ENCODE data around the gene DLG5.
"Not testable (repeated sequence)": the region's sequence is repeated elsewhere in the genome, so short reads cannot be mapped to it uniquely, and the experiment has no call there.

DLG5 gene

GRCh38 chr10:77794256-77795142 is 132.1 kb downstream of the DLG5 start:
- no peak for DNase-seq (ENCODE audit: low spot score)

- no peak for DNase-seq (ENCODE audit: low spot score)
These were observed 132.7 kb downstream of the DLG5 start for GRCh38 chr10:77793831-77794230.

- DNase-seq (ENCODE audit: low spot score) = no peak
These were observed 134.4 kb downstream of the DLG5 start for GRCh38 chr10:77792155-77792554.

GRCh38 chr10:77791506-77791905 is 135.0 kb downstream of the DLG5 start:
- no peak for DNase-seq (ENCODE audit: low spot score)

GRCh38 chr10:77789861-77790260 is 136.7 kb downstream of the DLG5 start:
- DNase-seq (ENCODE audit: low spot score) = no peak

GRCh38 chr10:77789016-77789415 is 137.5 kb downstream of the DLG5 start:
- no peak for DNase-seq (ENCODE audit: low spot score)

GRCh38 chr10:77788496-77789010 is 138.0 kb downstream of the DLG5 start:
- DNase-seq (ENCODE audit: low spot score) = no peak

GRCh38 chr10:77787440-77787839 is 139.1 kb downstream of the DLG5 start:
- DNase-seq (ENCODE audit: low spot score) = no peak

- no peak for DNase-seq (ENCODE audit: low spot score)
These were observed 141.7 kb downstream of the DLG5 start for GRCh38 chr10:77784856-77785255.

- DNase-seq (ENCODE audit: low spot score) = no peak
These were observed 144.1 kb downstream of the DLG5 start for GRCh38 chr10:77782328-77783061.

- DNase-seq (ENCODE audit: low spot score) = no peak
These were observed 144.9 kb downstream of the DLG5 start for GRCh38 chr10:77781451-77782327.

GRCh38 chr10:77780180-77780579 is 146.4 kb downstream of the DLG5 start:
- DNase-seq (ENCODE audit: low spot score) = no peak

- DNase-seq (ENCODE audit: low spot score) = no peak
These were observed 150.1 kb downstream of the DLG5 start for GRCh38 chr10:77776487-77776886.

GRCh38 chr10:77774940-77775391 is 151.6 kb downstream of the DLG5 start:
- no peak for DNase-seq (ENCODE audit: low spot score)

GRCh38 chr10:77773631-77774426 is 152.7 kb downstream of the DLG5 start:
- DNase-seq (ENCODE audit: low spot score) = no peak

- DNase-seq (ENCODE audit: low spot score) = not testable (repeated sequence)
These were observed 153.5 kb downstream of the DLG5 start for GRCh38 chr10:77772852-77773600.

GRCh38 chr10:77771851-77772250 is 154.7 kb downstream of the DLG5 start:
- no peak for DNase-seq (ENCODE audit: low spot score)

GRCh38 chr10:77771450-77771849 is 155.1 kb downstream of the DLG5 start:
- DNase-seq (ENCODE audit: low spot score) = no peak

GRCh38 chr10:77770868-77771175 is 155.7 kb downstream of the DLG5 start:
- no peak for DNase-seq (ENCODE audit: low spot score)

- no peak for DNase-seq (ENCODE audit: low spot score)
These were observed 156.3 kb downstream of the DLG5 start for GRCh38 chr10:77770081-77770867.

All from HuH-7 (cell line).